HPDE6-E6E7 (cell line): Measurements from ENCODE around the gene TAB2.
"Not testable (repeated sequence)": the region's sequence is repeated elsewhere in the genome, so short reads cannot be mapped to it uniquely, and the experiment has no call there.

Experiments
- DNase-seq: peaks from one replicate; pipeline ENCODE4 v3.0.0; 2011; ENCODE audit warnings: missing footprints; ENCODE audit errors: extremely low spot score

The TAB2 gene

DNA sequence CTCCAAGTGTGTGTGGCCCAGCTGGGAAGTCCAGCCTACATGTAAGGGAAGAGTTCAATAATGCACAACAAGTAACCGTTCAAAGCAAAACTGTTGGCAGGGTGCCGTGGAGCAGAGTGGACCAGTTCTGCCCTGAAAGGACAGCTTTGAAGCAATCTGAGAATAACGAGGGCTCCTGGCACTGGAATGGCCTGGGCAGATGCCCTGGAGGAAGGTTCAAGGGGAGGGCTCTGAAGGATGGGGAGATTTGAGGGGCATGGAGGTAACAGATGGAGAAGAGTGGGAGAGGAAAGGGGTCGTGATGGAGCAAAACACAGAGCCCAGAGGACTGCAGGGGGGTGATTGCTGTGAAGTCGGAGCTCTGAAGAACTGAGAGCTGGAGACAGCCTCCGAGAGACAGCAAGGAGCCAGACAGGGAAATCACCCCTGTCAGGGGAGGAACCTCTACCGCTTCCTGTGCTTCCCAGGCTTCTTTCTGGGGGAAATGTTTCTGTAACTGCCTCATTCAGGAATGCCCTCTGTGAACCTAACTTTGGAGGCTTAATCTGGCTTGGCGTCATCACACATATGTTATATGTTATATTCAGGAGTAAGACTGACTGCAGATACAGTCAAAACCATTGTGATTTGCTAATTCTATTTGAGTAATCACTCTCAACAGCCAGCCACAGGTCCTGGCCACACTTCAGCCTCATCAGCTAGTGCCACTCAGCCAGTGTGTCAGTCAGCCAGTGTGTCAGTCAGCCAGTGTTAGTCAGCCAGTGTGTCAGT lies 126.1 kb downstream of the TAB2 start:
- DNase-seq = no peak

GRCh38 chr6:149444360-149445094 lies 127.0 kb downstream of the TAB2 start:
- not testable (repeated sequence) for DNase-seq

DNA sequence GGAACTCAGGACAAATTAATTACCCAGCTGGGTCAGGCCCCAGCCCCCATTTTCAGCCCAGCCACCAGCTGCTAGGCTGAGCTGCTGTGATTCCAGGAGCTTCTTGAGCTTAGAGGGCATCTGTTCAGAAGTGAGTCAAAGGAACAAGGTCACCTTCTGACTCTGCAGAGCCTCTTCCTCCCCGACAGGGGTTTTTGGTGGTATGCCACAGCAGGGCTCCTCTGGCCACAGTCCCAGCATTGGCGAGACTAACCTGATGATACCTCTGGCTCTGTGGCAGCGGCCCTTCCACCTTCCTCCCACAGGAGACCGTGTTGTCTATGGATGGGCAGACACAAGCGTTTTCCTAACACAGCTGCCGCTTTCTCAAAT lies 127.6 kb downstream of the TAB2 start:
- DNase-seq = no peak

GRCh38 chr6:149445573-149445972 lies 128.1 kb downstream of the TAB2 start:
- DNase-seq = no peak

DNA sequence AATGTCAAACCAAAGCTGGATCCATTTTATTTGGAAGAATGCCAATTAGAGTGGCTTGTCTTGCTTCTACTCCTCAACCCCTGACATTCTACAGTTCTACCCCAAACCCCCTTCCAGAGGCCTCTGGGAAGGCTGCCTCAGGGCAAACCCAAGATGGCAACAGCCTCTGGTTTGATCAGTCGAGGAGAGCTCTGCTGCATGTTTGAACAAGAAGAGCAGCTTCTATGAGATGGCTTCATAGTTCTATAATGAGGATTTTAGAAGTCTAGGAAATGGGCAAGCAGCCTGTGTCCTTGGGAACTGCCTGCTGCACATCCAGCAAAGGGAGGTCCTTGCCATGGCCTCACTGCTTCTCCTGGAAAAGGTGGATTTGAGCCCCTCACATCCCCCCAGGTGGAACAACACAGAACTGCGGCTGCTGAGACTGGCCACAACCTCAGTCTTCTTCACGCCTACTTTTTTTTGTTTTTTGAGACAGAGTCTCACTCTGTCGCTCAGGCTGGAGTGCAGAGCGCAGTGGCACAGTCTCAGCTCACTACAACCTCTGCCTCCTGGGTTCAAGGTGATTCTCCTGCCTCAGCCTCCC lies 129.4 kb downstream of the TAB2 start:
- no peak for DNase-seq

DNA sequence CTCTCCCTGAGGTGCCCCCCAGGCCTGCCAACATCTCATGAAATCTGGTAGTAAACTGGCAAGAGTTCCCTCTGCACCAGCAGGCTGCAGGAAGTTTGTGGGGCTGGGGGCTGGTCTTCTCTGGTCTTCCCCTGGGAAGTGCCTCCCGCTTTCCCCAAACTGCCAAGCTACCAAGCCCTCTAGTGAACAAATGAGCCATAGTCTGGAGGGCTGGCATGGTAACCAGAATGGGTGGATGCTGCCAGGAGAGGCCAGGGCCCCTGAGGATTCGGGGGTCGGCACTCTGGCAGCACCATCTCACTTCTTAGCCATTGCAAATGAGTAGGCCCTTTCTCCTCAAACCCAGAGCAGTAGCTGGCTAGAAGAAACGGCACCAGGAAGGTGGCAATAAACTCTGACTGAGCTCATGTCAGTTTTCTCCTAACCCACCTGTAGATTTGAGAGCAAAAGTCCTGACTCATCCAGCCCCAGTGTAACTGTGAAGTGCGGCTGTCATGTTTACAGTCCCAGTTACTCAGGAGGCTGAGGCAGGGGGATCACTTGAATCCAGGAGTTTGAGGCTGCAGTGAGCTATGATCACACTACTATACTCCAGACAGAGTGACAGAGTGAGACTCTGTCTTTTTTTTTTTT lies 131.4 kb downstream of the TAB2 start:
- DNase-seq = no peak

DNA sequence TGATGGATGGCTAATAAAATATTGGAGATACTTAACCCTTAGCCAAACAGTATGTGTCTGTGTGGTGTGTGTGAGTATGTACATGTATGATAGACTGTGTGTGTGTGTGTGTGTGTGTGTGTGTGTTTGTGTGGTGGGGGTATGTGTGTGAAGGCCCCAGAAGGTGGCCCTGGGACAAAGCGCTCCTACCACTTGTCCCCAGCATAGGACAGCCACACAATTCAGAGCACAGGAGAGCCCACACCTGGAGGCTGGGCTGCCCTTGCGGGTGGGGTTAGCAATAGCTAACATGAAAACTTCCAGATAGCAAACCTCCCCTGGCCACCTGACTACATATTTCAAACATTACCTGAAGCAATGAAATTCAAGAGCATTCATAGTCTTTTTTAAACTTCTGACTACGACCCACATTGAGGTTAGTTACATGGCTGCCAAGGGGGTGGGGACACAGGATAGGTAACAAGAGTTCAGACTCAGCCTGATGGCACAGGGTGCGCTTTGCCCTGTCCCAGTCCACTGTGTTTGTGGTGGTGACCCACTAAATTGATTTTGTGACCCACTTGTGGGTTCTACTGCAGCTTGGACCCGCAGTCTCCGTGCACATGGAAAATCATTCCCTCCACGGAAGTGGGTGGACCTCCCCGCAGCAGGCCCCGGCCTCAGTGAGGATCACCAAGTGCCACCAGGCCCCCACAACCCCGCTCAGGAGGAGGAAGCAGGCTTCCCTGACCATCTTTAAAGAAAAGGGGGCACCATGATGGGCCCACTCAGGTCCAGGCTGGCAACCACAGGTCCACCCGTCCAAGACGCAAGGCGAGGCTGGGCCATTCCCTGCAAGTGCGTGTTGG lies 132.5 kb downstream of the TAB2 start:
- DNase-seq = no peak

DNA sequence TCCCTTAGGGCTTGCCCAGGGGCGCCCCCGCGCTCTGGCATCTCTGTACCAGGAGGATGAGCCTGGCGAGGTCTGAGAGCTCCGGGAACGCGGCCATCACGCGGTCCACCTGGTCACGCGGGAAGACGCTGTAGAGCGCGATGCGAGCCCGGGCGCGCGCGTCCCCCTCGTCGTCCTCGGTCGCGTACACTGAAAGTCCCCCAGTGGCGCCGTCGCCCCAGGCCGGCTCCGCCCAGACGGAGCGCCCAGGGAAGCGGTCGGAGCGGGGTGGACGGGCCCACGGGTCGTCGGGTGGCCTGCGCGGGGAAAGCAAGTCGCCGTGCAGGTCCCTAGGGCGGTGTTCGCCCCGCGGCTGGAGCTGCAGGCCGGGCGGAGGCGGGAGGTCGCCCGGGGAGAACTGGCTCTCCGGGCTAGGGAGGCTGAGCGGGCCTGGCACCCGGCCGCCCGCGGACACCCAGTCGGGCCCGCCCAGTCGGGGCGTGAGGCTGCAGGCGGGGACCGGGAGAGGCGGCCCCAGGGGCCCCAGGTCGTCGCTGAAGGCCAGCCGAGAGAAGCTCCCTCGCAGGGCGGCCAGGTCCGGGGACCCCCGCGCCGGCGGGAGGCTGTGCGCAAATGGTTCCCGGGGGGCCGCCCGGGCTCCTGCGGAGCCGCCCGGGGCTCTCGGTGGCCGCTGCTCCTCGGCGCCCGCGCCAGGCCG lies 133.3 kb downstream of the TAB2 start:
- no peak for DNase-seq

GRCh38 chr6:149451376-149452036 lies 134.0 kb downstream of the TAB2 start:
- DNase-seq = no peak

DNA sequence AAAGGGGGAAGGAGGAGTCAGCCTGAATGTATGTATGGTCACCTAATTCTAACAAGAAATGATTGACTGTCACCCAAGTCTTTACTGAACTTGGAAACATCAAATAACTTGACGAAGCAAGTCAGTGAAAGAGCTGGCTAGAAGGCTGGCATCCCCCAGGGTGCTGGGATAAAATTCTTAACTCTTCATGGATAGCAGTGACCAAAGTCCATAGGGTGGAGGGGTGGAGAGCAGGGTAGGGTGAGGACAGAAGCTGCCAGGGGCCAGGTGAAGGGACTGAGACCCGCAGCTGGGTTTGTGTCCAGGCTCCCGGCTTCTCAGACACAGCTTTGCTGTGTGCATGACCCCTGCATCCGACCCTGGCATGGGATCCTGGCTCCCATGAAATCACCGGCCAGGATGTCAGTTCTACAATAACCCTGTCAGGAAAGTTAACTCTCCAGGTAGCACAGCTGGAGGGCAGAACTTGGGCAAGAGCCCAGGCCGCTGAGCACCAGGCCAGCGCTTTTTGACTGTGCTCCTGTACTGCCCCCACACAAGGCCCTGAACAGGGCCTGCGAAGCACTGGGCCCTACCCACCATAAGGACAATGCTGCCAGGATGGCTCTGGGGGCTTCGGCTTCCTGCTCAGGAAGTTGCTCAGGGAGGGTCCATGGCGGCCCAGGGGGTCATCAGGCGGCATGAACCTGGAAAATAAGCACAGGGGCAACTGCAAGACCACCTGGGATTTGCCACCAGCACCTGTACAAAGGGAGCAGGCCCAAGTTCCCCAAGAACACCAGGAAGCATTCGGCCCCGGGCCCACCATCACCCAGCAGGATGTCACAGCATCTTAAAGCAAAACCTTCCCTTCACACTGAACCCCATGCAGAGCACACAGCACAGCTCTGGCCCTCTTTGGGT lies 134.8 kb downstream of the TAB2 start:
- DNase-seq = no peak

DNA sequence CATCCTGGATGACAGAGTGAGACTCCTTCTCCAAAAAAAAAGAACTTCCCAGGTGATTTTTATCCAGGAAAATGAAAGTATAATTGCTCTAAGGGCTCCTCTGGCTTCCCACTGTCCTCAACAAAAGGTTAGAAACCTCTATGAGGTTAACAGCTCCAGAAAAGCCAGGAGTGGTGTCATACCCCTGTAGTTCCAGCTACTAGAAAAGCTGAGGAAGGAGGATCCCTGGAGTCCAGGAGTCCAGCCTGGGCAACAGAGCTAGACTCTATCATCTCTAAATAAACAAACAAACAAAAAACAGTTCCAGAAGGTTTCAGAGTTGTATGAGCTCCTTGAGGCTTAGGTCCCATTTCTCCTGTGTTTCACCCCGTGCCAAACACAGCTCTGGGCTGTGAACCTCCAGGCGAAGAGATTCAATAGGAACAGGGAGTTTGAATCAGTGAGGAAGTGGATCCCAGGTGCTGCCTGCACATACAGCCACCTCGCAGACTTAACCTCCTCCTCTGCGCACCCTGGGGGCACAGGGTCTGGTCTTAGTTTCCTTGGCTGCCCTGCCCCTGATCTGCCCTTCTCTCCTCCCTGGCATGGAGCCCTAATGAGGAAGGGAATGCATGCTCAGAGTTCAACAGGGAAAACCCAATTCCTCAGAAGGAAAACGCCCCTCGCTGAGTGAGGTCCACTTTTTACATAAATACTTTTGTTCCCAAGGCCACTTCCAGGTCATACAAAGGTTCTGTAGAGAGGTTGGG lies 136.3 kb downstream of the TAB2 start:
- DNase-seq = no peak

DNA sequence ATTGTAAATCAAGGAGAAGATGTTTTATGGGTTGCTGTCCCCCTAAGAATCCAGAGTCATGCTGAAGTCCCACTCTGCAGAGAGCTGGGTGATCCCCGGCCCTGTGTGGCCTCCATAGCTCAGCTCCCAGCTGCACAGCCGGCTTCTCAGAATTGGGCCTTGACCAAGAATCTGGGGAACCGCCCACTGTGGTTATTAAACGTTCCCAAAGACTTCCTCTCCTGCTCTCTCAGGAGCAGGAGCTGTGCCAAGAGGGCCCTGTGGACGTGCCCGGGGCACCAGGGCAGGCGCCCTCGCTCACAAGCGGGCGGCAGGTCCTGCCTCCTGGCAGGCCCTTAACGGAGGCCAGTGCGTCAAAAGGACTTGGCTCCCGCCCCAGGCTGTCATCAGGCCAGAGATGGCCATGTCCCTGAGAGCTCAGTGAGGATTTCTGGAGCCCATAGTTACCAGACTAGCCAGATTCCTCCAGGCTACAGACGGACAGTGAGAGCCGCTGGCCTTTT lies 136.9 kb downstream of the TAB2 start:
- DNase-seq = no peak

DNA sequence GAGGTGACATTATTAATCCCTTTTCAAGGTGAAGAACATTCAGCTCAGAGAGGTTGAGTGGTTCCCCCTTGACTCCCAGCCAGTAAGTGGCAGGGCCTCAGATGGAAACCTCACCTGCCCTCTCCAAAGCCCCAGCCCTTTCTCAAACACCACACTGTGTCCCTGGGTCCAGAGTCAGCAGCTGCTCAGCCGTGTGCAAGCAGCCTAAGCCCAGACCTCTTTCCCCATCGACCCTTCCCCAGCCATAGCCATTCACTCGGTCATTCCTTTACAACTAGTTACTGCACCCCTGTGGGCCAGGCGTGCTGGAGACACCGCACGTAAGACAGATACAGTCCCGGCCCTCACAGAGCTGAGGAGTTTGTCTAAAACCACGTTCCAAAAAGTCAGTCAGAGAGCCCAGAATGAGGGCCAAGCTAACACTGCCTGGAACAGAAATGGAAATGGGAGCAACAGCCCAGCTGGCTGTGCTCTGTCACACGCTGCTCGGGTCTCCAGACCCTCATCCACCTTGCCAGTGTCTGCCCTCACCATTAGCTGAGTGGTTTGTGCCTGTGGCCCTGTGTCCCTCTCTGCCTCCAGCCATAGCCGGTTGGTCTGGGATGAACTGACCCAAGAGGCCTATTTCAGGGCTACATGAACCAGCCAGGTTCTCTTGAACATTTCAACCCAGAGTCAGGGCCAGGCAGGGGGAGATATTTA lies 137.7 kb downstream of the TAB2 start:
- no peak for DNase-seq

DNA sequence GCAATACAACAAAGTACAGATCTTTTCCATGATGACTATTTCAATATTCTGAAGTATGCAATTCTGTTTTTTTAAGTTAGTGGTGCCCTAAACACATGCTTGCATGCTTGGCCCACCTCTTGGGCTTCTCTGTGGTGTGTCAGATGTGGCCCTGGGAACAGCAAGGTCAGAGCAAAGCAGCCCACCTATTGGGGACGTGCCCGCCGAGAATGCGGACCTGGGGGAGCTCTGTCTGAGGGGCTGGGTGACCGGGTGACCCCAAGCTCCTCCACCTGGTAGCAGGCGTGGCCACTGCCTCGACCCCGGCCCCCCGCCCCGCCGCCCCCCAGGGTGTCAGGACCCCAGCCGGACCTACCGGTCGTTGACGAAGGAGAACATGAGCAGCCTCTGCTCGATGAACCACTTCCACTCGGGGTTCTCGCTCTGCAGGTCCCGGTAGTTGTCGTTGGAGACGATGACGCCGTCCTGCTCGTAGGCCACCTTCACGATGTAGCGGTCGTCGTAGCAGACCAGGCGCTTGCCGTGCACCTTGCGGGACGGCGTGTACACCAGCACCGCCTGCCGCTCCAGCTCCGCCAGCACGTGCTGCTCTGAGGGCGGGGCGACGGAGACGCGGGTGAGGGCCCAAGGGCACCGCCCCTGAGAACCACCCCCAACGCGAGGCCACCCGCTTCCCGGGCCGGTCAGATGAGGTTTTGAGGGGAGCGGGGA lies 139.0 kb downstream of the TAB2 start:
- no peak for DNase-seq

DNA sequence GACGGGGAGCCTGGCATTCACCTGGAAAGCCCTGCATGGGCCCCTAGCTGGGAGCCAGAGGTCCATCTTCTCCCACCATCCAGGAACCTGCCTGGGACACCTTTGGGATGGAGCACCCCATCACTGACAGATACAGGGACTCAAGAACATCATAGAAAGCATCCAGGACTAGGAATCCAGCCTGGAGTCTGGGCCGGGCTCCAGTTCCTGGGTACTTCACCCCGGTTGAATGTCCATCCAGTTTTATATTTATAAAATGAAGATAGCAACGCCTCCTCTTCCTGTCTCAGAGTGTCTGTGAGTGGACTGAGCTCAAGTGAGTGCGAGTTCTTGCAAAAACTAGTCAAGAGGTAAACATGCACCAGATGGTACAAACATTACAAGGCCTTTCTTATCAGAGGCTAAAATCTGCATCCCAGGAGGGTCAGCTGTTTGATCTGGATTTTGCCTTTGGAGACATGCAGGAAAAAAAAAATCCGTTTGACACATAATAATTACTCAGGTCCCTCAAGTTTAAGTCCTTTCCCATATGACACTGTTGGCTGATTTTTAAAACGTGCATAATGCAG lies 139.9 kb downstream of the TAB2 start:
- no peak for DNase-seq

DNA sequence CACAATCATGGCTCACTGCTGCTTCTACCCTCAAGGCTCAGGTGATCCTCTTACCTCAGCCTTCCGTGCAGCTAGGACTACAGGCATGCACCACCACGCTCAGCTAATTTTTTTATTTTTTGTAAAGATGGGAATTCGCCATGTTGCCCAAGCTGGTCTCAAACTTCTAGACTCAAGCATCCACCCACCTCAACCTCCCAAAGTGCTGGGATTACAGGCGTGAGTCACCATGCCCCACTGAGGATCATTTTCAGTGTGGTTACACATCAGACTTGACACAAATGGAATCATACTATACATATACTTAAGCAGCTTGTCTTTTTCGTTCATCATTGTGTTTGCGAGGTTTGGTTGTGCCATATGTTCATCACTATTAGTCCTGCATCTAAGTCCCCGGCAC lies 140.7 kb downstream of the TAB2 start:
- no peak for DNase-seq

DNA sequence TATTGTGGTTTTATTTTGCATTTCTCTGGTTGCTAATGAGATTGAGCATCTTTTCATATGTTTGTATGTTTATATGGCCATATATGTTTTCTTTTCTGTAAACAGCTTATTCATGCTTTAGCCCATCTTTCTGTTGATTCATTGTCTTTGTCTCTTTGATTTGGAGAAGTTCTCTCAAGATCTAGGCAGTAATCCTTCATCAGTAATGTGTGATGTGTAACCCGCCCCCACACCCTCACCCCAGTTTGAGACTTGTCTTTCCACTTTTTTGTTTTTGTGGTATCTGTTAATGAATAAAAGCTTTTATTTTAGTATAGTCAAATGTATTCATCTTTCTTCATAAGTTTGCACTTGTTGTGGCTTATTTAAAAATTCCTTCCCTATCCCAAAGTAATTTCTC lies 141.3 kb downstream of the TAB2 start:
- DNase-seq = no peak
